HG02885 (cell line): Measurements from ENCODE around the gene EPYC.

Experiments
- ATAC-seq: cut with Tn5 transposase; IDR thresholded peaks from one replicate; pipeline ENCODE4 v1.9.1; 2021; ENCODE audit warnings: mild to moderate bottlenecking; ENCODE audit not compliant: unreplicated experiment, poor library complexity

EPYC gene

DNA sequence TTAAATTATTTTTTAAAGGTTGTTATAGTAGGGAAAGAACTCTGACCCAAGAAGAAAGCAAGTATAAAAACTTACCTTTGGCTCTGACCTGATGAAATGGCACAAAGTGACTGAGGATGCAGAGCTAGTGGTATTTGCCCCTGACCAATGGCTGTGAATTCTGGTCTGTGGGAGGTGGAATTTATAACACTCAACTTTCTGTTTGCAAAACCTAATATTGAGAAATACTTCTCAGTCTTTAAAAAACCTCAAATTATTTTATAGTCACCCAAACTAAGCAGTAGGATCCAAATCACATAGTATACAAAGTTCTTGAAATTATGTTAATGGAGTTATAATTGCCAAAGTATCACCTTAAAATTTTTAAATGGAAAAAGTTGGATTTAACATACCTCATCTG is at the start of gene EPYC:
EPYC (minus strand) TSS at position 101 of the 400 bp plus-strand sequence. CDS start 2,407 bp downstream, outside the sequence.
- no peak for ATAC-seq

- no peak for ATAC-seq
Measured at GRCh38 chr12:91053951-91054715, 49.4 kb upstream of the EPYC start.

DNA sequence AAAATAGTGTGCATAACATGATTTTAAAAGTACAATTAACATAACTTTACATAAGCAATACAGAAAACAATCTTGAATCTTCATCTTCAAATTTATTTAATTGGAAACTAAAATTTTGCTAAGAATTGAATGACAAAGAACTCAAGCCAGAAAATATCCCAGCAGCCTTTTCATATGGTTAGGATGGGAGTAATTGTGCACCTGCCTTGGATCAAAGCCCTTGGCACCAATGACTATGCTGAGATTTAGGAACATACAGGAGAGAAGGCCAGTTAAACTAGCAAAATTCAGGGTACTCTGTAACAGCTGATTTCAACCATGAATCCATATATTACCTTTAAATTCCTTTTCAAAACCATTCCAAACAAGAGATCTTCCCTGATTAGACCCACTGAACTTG is 47.3 kb upstream of the EPYC start:
- ATAC-seq: no peak

DNA sequence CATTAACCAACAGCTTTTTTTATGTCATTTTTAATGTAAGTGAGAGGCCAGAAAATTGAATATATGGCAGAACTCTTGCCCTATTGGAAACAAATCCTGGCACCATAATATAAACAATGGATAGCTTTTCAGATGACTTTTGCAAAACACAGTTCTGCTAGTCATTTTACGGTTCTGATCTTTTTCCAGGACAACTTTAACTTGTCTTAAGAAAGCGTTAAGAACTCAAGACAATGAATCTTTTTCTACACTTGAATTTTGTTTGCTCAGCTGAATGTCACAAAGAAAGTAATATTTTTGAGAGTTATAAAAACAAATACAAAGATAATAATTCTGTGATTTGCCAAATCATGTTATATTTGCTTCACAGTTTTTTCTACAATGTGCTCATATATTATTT is 39.8 kb upstream of the EPYC start:
- ATAC-seq: no peak

DNA sequence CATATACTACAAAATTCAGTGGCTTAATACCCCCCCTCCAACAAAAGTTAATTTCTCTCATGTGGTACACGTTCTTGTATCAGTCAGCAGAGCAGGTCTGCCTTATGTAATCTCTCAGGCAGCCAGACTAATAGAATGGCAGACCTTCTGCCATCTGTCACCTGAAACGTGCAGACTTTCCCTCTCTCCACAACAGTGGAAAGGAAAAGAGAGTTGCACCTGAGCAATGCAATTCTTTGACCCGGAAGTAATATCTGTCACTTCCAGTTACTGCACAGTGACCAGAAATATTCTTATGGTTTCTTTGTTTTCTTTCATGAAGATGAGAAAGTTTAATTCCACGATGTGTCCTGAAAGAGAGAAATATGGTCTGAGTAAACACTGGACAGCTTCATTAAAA is 38.6 kb upstream of the EPYC start:
- ATAC-seq: no peak

GRCh38 chr12:91040096-91040755 is 35.5 kb upstream of the EPYC start:
- ATAC-seq: no peak

DNA sequence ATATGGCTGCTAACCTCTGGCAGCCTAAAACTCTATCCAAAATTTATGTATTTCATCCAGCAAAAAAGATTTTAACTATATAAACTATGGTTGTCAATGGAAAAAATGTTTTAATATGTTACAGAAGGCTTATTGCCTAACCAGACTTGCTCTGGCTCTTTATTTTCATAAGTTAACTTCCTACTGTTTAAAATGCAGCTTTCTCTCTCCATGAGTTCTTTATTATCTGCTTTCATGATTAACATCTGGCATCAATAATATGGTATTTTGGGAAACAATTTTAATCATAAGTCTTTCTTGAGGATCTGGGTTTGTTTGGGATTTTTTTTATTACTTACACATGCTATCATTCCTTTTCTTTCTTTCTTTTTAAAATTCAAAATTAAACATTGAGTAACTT is 32.5 kb upstream of the EPYC start:
- no peak for ATAC-seq

DNA sequence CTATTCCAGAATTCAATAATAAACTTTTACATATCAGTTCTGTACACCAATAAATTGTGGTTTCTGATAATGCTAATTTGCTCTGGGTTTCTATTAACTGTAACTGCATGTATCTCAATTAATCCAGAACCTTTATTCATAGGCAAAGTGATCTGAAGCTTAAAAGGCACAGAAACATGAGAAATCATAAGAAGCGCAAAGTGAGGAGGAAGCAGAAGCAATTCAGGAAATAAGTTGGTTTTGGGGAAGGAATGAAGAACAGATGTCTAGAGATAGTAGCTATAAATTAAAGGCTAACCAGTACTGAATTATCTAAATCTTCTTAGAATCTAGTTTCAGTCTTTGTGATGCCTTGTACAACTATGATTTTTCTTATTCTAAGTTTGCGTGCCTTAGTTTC is 28.5 kb upstream of the EPYC start:
- ATAC-seq: no peak

GRCh38 chr12:91023326-91024004 is 18.7 kb upstream of the EPYC start:
- ATAC-seq: peak; percentile 80

DNA sequence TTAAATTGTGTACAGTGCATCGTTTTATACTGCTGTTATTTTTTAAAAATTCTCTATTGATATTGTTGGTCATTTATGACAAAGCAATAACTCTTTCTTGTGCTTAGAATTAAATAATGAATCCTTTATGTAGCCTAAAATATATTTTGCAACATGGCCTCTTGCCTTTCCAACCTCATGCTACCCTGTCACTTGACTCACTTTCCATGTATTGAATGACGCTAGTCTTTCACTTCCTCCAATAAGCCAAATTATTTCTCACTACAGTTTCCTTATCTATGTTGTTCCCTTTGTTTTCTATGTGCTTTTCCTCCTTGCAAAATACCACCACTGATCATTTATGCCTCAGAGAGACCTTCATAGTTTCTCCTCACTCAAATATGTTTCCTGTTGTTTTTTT is 16.3 kb upstream of the EPYC start:
- no peak for ATAC-seq

- ATAC-seq: no peak
Measured at GRCh38 chr12:91019455-91019854, 14.7 kb upstream of the EPYC start.

DNA sequence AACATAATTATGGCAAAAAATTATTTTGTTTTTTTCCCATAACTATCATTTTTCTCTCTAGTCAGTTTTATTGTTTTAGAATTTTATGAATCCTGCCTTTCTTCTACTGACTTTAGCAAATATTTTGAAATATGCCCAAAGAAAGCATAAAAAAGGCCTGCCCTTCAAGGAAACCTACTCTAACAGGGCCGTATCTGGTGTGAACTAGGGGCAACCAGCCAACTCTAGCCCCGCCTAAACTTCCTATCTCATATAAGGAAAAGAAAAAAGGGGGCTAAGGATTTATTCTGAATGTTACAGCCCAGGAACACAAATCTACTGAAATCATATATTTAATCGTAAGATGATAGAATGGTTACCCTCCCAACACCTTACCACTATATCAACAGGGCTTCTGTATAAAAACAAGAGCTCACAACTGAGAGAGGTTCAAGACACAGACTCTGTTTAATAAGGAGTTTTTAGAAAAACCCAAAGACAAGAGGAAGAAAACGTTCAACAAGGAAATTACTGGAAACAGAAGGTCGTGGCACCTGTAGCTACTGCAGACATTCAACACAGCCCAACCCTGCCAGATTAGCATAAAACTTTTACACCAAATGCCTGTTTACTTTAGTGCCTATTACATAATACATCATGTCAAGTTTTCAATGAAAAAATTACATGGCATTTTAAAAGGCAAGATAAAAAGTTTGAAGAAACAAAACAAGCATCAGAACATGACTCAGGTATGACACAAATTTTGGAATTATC is 12.9 kb upstream of the EPYC start:
- no peak for ATAC-seq

- no peak for ATAC-seq
Measured at GRCh38 chr12:91017043-91017442, 12.3 kb upstream of the EPYC start.

DNA sequence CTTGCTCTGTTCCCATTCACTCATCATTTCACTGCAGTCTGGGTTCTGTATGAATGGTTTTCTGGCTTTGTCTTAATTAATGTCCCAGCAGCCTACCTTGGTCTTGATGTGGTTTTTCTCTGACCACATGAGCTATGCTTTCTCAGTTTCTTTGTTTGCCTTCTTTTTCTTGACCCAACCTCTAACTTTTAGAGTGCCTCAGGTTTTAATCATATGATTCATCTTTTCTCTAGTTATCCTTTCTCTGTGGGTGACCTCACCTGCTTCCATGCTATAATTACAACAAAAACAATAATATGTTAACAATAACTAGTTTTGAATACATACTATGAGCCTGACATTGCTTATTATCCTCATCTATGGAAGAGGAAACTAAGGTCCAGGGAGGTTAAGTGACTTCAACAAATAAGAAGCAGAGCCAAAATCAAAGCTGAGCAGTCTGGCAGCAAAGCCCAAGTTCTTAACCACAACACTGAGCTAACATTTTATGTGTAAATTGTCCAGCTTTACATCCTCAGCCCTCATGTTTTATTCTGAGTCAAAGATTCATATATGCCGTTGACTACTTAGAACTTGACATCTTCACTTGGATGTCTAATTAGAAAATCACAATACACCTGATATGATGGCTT is 4.7 kb upstream of the EPYC start:
- ATAC-seq: peak; percentile 90

DNA sequence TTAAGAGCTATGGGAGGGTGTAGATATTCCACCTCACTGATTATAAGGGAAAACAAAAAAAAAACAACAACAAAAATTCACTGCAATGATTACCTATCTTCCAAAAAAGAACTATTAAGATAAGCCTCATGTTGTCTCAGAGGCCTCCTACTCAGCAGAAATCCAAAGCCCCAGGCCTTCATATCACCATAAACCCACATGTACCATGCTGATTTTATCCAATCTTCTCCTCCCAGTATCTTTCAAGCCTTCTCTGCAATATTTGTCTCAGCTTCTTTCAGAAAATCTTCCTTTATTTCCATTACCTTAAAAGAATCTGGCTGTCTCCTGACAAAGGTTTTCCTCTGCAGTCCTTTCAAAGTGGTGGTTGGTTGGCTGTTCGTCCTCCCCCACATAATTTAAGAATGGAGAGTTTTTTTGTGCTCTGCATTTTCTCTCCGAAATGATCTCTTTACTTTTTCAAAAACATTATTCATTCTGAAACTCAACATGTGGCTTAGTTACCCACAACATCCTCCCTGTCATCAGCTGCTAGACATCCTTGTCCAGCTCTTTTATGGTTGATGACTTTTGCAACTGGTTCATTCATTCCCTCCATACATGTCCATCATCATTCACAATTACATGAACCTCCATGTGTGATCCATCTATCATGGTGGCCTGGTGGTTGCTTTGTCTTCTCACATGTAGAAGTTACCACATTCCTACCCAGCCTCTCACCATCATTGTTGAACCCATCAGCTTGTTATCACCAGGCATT is 2.9 kb upstream of the EPYC start:
- peak; percentile 76 for ATAC-seq

DNA sequence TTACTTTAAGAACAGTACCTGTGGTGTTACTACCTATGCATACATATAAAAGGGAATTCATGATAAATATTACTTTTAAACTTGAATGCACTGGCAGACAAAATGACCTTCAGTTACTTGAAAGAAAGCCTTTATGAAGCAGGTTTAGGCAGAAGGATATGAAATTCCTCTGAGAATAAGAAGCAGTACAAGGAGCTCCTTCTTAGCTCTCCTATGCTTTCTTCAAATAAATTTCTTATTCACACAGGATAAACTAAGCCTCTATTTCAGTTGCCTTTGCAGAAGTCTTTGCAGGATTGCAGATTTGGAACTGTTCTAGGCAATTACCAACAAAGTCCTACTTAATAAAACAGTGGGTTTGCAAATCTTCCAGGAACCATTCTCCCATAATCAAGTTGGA is 1.0 kb downstream of the EPYC start:
- no peak for ATAC-seq

DNA sequence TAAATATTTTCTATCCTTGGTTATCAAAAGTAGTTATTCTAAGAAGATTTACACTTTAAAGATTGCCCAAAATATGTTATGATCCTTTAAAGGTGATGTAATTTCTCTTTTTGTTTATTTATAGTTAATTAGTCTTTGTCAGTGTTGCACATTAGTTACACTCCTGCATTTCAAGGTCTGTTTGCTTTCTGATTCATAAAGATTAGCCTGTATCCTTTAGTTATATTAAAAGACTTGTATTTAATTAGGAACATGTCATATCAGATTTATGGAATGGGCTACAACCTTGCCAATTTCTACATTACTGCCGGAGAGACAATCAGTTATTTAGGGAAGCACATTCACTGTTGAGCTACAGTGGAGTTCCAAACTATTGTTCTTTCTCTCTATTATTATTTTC is 3.5 kb downstream of the EPYC start:
- no peak for ATAC-seq

- no peak for ATAC-seq
Measured at GRCh38 chr12:90999966-91000365, 4.8 kb downstream of the EPYC start.

- no peak for ATAC-seq
Measured at GRCh38 chr12:90999527-90999926, 5.2 kb downstream of the EPYC start.

GRCh38 chr12:90995010-90995409 is 9.8 kb downstream of the EPYC start:
- no peak for ATAC-seq
